H9 (cell line): Measurements from ENCODE around the gene NPIPB6. TPM values are rescaled to one million over a fixed set of nuclear protein-coding genes. Genes with fewer than 3 reads are reported as not detected.

Experiments used
- DNase-seq: peaks from one replicate; pipeline ENCODE4 v3.0.0-alpha.2; 2017
- H2AFZ ChIP-seq: one replicate; pipeline ENCODE4 v1.6.1; 2013; ENCODE audit warnings: mild to moderate bottlenecking, low read length, control low read depth, moderate library complexity
- H2AK5ac ChIP-seq: 2 replicates; pipeline ENCODE4 v1.6.1; 2013; ENCODE audit warnings: low read length, control low read depth, mixed read lengths; ENCODE audit not compliant: insufficient read length
- H2BK120ac ChIP-seq: one replicate; pipeline ENCODE4 v1.6.1; 2013; ENCODE audit warnings: low read depth, mild to moderate bottlenecking, low read length, control low read depth, inconsistent platforms; ENCODE audit not compliant: poor library complexity, severe bottlenecking
- H2BK12ac ChIP-seq: 2 replicates; pipeline ENCODE4 v1.6.1; 2013; ENCODE audit warnings: low read length, control low read depth, mixed read lengths, low read depth; ENCODE audit not compliant: insufficient read length
- H2BK15ac ChIP-seq: 2 replicates; pipeline ENCODE4 v1.6.1; 2013; ENCODE audit warnings: low read depth, low read length, control low read depth
- H2BK20ac ChIP-seq: one replicate; pipeline ENCODE4 v1.6.1; 2013; ENCODE audit warnings: low read depth, mild to moderate bottlenecking, low read length, control low read depth, inconsistent platforms; ENCODE audit not compliant: poor library complexity, severe bottlenecking
- H2BK5ac ChIP-seq: 2 replicates; pipeline ENCODE4 v1.6.1; 2013; ENCODE audit warnings: low read length, control low read depth, mixed read lengths; ENCODE audit not compliant: insufficient read length
- H3K14ac ChIP-seq: 2 replicates; pipeline ENCODE4 v1.6.1; 2013; ENCODE audit warnings: low read length, control low read depth; ENCODE audit not compliant: insufficient read depth
- H3K18ac ChIP-seq: 2 replicates; pipeline ENCODE4 v1.6.1; 2013; ENCODE audit warnings: low read depth, mild to moderate bottlenecking, mixed read lengths, low read length, control low read depth; ENCODE audit not compliant: insufficient read length
- H3K23ac ChIP-seq: 2 replicates; pipeline ENCODE4 v1.6.1; 2013; ENCODE audit warnings: low read length, control low read depth, mixed read lengths, low read depth; ENCODE audit not compliant: insufficient read length
- H3K23me2 ChIP-seq: 2 replicates; pipeline ENCODE4 v1.6.1; 2013; ENCODE audit warnings: low read depth, mild to moderate bottlenecking, mixed read lengths, low read length, control low read depth; ENCODE audit not compliant: insufficient read length, poor library complexity, severe bottlenecking
- H3K27ac ChIP-seq: 2 replicates; pipeline ENCODE4 v1.5.1; 2013; ENCODE audit warnings: low read length, control low read depth, mixed read lengths, low read depth; ENCODE audit not compliant: insufficient read length
- H3K27me3 ChIP-seq: 2 replicates; pipeline ENCODE4 v1.6.1; 2013; ENCODE audit warnings: low read length, control low read depth, inconsistent platforms; ENCODE audit not compliant: insufficient read depth
- H3K4ac ChIP-seq: 2 replicates; pipeline ENCODE4 v1.6.1; 2013; ENCODE audit warnings: low read depth, mild to moderate bottlenecking, control low read depth, inconsistent platforms, low read length, moderate library complexity
- H3K4me1 ChIP-seq: 2 replicates; pipeline ENCODE4 v1.6.1; 2013; ENCODE audit warnings: low read length, control low read depth, inconsistent platforms; ENCODE audit not compliant: insufficient read depth
- H3K4me2 ChIP-seq: 2 replicates; pipeline ENCODE4 v1.6.1; 2013; ENCODE audit warnings: low read length, control low read depth, mixed read lengths; ENCODE audit not compliant: insufficient read length, insufficient read depth
- H3K56ac ChIP-seq: 2 replicates; pipeline ENCODE4 v1.6.1; 2013; ENCODE audit warnings: low read depth, mild to moderate bottlenecking, mixed read lengths, low read length, control low read depth; ENCODE audit not compliant: insufficient read length
- H3K79me1 ChIP-seq: 2 replicates; pipeline ENCODE4 v1.6.1; 2013; ENCODE audit warnings: low read depth, mild to moderate bottlenecking, moderate library complexity, low read length, control low read depth, inconsistent platforms; ENCODE audit not compliant: insufficient read depth, poor library complexity, severe bottlenecking
- H3K79me2 ChIP-seq: 2 replicates; pipeline ENCODE4 v1.6.1; 2013; ENCODE audit warnings: low read length, control low read depth, inconsistent platforms; ENCODE audit not compliant: insufficient read depth
- H3K9ac ChIP-seq: 2 replicates; pipeline ENCODE4 v1.6.1; 2013; ENCODE audit warnings: low read length, control low read depth, mixed read lengths; ENCODE audit not compliant: insufficient read length; ENCODE audit errors: extremely low read depth
- H3K9me3 ChIP-seq: one replicate; pipeline ENCODE4 v1.6.1; 2013; ENCODE audit warnings: low read depth, low read length, inconsistent platforms; ENCODE audit not compliant: control insufficient read depth
- H3T11ph ChIP-seq: one replicate; pipeline ENCODE4 v1.6.1; 2013; ENCODE audit warnings: mild to moderate bottlenecking, low read length, control low read depth, inconsistent platforms
- H4K20me1 ChIP-seq: one replicate; pipeline ENCODE4 v1.6.1; 2013; ENCODE audit not compliant: control insufficient read depth, insufficient read length, insufficient read depth
- H4K5ac ChIP-seq: 2 replicates; pipeline ENCODE4 v1.6.1; 2013; ENCODE audit warnings: low read depth, mild to moderate bottlenecking, mixed read lengths, low read length, control low read depth; ENCODE audit not compliant: insufficient read length
- H4K8ac ChIP-seq: replicated peaks from 2 replicates; pipeline ENCODE4 v1.6.1; 2013; ENCODE audit warnings: low read length, control low read depth, mixed read lengths, low read depth; ENCODE audit not compliant: insufficient read length
- H4K91ac ChIP-seq: 2 replicates; pipeline ENCODE4 v1.6.1; 2013; ENCODE audit warnings: low read depth, mild to moderate bottlenecking, moderate library complexity, mixed read lengths, low read length, control low read depth; ENCODE audit not compliant: insufficient read length
- H3K27ac Mint-ChIP-seq, 3 experiments: 2 replicates in 2 of 3; 3 replicates in 1 of 3; pipeline ENCODE4 v1.8.0; 2020 to 2021; ENCODE audit warnings: mixed read lengths in 3 of 3, mild to moderate bottlenecking in 1 of 3, moderate library complexity in 1 of 3
- H3K27me3 Mint-ChIP-seq: 2 replicates; pipeline ENCODE4 v1.8.0; 2021; ENCODE audit warnings: low read depth, mild to moderate bottlenecking, moderate library complexity, mixed read lengths
- H3K36me3 Mint-ChIP-seq, 3 experiments: 2 replicates in 2 of 3; 3 replicates in 1 of 3; pipeline ENCODE4 v1.8.0; 2020 to 2021; ENCODE audit warnings: low read depth in 3 of 3, mixed read lengths in 3 of 3; ENCODE audit not compliant: insufficient read depth in 1 of 3
- H3K4me1 Mint-ChIP-seq, 2 experiments: 2 replicates each; pipeline ENCODE4 v1.8.0; 2020; ENCODE audit warnings: mixed read lengths in 2 of 2
- H3K4me3 Mint-ChIP-seq, 2 experiments: 2 replicates in 1 of 2; 3 replicates in 1 of 2; pipeline ENCODE4 v1.8.0; 2020 to 2021; ENCODE audit warnings: mild to moderate bottlenecking in 2 of 2, mixed read lengths in 2 of 2, moderate library complexity in 1 of 2
- H3K9me3 Mint-ChIP-seq, 2 experiments: 2 replicates in 1 of 2; 3 replicates in 1 of 2; pipeline ENCODE4 v1.8.0; 2020; ENCODE audit warnings: mild to moderate bottlenecking in 2 of 2, mixed read lengths in 2 of 2, moderate library complexity in 1 of 2
- CTCF ChIP-seq: fragments of 200-600 bp; sonication (generic); conservative IDR thresholded peaks from 3 replicates; pipeline ENCODE4 v1.8.0; 2021; ENCODE audit warnings: antibody characterized with exemption, mild to moderate bottlenecking
- WGBS: extraction: QIAGEN DNeasy Blood & Tissue Kit; methylation state at CpG from one replicate; pipeline ENCODE4 v1.1.7; 2013; ENCODE audit warnings: missing lambda C conversion rate, low lambda C conversion rate, mixed read lengths; ENCODE audit not compliant: insufficient read length; ENCODE audit errors: extremely low coverage; 5-methylcytosine and 5-hydroxymethylcytosine counted together
- total RNA-seq: library from RNA; stranded (reverse); gene quantifications from 2 replicates; pipeline ENCODE4 v1.2.1, GENCODE V29; 2021

NPIPB6 gene
- total RNA-seq, 1 experiment from 2014 or later, result 5.2 TPM

GRCh38 chr16:28326881-28327610 lies 36.3 kb downstream of the NPIPB6 start:
- H4K5ac ChIP-seq, result no peak overlapping the region
- DNase-seq, result peak; percentile 77
- H3K23ac ChIP-seq, result no peak overlapping the region
- no peak overlapping the region for H3K27ac ChIP-seq
- peaks cover 0 to 6% (median 0%) of the 10 kb centered on the region in 3 experiments; a peak in 2 of 7 replicates for H3K36me3 Mint-ChIP-seq
- H3K56ac ChIP-seq, result no peak overlapping the region
- no peak overlapping the region for H3K4me3 Mint-ChIP-seq
- no peaks in the 10 kb centered on the region for H4K20me1 ChIP-seq
- no CpG with 5 or more reads among the region's 12 CpGs for WGBS
- H3K9me3 ChIP-seq, result no peaks in the 10 kb centered on the region
- H3K27me3 ChIP-seq, result no peaks in the 10 kb centered on the region
- H4K8ac ChIP-seq, result no peak overlapping the region
- no peak overlapping the region for H3K27ac Mint-ChIP-seq
- no peak overlapping the region for H2BK15ac ChIP-seq
- H3K79me2 ChIP-seq, result no peaks in the 10 kb centered on the region
- H3K9me3 Mint-ChIP-seq, result no peaks in the 10 kb centered on the region
- H2BK120ac ChIP-seq, result no peak overlapping the region
- H3K14ac ChIP-seq, result no peak overlapping the region
- H3T11ph ChIP-seq, result no peak overlapping the region
- no peaks in the 10 kb centered on the region; the same call in 1 of the 2 replicates for H3K4me1 ChIP-seq
- no peak overlapping the region for H2AK5ac ChIP-seq
- no peak overlapping the region for H3K4me2 ChIP-seq
- H3K18ac ChIP-seq, result no peak overlapping the region
- no peaks in the 10 kb centered on the region for H3K79me1 ChIP-seq
- H4K91ac ChIP-seq, result no peak overlapping the region
- H2AFZ ChIP-seq, result no peak overlapping the region
- H3K9ac ChIP-seq, result no peak overlapping the region
- H3K27me3 Mint-ChIP-seq, result no peaks in the 10 kb centered on the region; the same call in 1 of the 2 replicates
- no peak overlapping the region for H2BK12ac ChIP-seq
- peak; percentile 92 for TF ChIP-seq CTCF
- H3K4me1 Mint-ChIP-seq, result peaks cover 6 to 14% of the 10 kb centered on the region in 2 experiments; a peak in 3 of 4 replicates
- no peak overlapping the region for H3K4ac ChIP-seq
- no peak overlapping the region for H2BK20ac ChIP-seq
- H3K23me2 ChIP-seq, result no peaks in the 10 kb centered on the region
- H2BK5ac ChIP-seq, result no peak overlapping the region
